ENCODE data around the gene GGT6.
"Not testable (repeated sequence)": the region's sequence is repeated elsewhere in the genome, so short reads cannot be mapped to it uniquely, and the experiment has no call there.

GGT6 gene

DNA sequence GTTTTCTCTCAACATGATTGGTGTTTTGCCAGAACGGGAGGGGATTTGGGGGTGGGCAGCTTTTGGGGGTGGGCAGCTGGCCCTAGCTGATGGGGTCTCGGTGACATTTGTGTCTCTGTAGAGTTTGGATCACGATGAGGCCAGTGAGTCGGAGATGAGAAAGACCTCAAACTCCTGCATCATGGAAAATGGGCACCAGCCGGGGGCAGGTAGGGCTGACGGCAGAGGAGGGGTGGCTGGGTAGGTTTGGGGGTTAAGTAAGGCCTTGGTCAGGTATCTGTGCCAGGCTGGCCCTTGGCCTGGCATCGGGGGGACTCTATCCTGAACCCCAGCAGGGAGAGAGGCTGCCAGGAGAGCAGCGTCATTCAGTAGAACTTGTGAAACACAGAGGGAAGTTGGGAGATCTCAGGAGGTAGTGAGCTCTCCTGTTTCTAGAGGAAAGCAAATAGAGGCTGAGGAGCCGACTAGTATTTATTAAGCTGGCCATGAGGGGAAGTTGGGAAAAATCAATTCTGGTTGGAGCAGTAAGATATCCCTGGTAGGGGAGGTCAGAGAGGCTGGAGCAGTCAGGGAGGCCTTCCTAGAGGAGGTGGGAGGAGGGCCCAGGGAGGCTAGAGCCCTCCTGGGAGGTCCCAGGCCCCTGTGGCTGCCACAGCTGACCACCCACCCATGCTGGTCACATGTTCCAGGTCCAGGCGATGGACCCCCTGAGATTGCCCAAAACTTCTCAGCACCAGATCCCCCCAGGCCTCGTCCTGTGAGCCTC is 32.0 kb upstream of the GGT6 start:
- no peaks in the 10 kb centered on the region for H3K4me1 ChIP-seq (ENCODE audit: control insufficient read depth, insufficient read depth, low read length)
- WGBS, 2 experiments = 94% methylated on average over 11 of the region's 11 CpGs
- H3K9me3 ChIP-seq (ENCODE audit: control insufficient read depth, low read length) = no peaks in the 10 kb centered on the region
- H3K36me3 ChIP-seq (ENCODE audit: control insufficient read depth, insufficient read depth, low read length) = no peaks in the 10 kb centered on the region
- no peak overlapping the region for H3K27ac ChIP-seq (ENCODE audit: insufficient read depth, low read depth, low read length, poor library complexity, severe bottlenecking)
- H3K4me3 ChIP-seq (ENCODE audit: insufficient read depth, low read depth, low read length) = no peak overlapping the region
- H3K27me3 ChIP-seq (ENCODE audit: control insufficient read depth, insufficient read depth, low read length, poor library complexity, severe bottlenecking) = no peaks in the 10 kb centered on the region

DNA sequence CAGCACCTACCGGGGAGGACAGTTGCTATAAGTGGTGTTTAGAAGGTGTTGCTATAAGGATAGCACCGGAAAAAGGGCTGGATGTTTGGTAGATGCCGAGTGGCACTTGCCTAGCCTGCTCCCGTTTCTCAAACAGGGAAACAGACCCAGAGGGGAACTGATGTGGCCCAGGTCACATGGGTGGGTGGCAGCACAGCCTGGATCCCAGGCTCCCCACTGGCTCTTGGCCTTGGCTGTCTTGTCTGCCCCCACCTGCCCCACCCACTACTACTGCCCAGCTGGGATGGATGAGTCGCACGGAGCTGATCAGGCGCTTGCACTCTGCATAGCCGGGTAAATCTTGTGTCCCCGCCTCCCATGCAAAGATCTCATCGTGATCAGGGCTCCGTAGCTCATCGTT is 31.2 kb upstream of the GGT6 start:
- Histone ChIP-seq H3K9me3 (ENCODE audit: control insufficient read depth, low read length) (no peaks in the 10 kb centered on the region), H3K4me1 (ENCODE audit: control insufficient read depth, insufficient read depth, low read length) (no peaks in the 10 kb centered on the region)

DNA sequence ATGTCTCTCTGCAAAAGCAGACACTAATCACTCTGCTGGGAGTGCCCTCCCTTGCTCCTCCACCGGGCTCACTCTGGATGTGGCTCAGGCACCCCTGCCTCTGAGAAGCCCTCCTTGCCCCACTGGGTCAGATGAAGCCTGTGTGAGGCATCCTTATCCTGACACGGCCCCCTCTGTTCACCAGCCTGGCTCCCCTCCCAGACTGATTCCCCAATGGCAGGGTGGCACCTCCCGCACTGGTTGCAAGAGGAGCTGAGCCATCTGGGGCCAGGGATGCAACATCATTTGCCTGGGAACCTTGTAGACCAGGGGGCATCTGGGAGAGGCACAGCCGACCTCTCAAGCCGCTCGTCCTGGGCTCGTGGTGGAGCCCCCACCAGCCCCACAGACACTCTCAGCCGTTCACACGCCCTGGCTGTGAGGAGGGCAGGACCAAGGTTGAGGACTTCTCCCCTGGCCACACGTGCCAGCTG is 30.6 kb upstream of the GGT6 start:
- WGBS, 2 experiments = 89 to 90% methylated on average over 10 of the region's 10 CpGs
- Histone ChIP-seq H3K9me3 (ENCODE audit: control insufficient read depth, low read length) (no peaks in the 10 kb centered on the region), H3K27me3 (ENCODE audit: control insufficient read depth, insufficient read depth, low read length, poor library complexity, severe bottlenecking) (peaks cover 6% of the 10 kb centered on the region), H3K4me1 (ENCODE audit: control insufficient read depth, insufficient read depth, low read length) (no peaks in the 10 kb centered on the region), H3K27ac (ENCODE audit: insufficient read depth, low read depth, low read length, poor library complexity, severe bottlenecking) (no peak overlapping the region), H3K4me3 (ENCODE audit: insufficient read depth, low read depth, low read length) (no peak overlapping the region), H3K36me3 (ENCODE audit: control insufficient read depth, insufficient read depth, low read length) (no peaks in the 10 kb centered on the region)

More for the DNA sequence above, 31.2 kb upstream of the GGT6 start:
- no peaks in the 10 kb centered on the region for H3K36me3 ChIP-seq (ENCODE audit: control insufficient read depth, insufficient read depth, low read length)
- no peak overlapping the region for H3K4me3 ChIP-seq (ENCODE audit: insufficient read depth, low read depth, low read length)
- 76 to 82% methylated on average over 12 of the region's 12 CpGs for WGBS, 2 experiments
- H3K27ac ChIP-seq (ENCODE audit: insufficient read depth, low read depth, low read length, poor library complexity, severe bottlenecking) = no peak overlapping the region
- peaks cover 1% of the 10 kb centered on the region for H3K27me3 ChIP-seq (ENCODE audit: control insufficient read depth, insufficient read depth, low read length, poor library complexity, severe bottlenecking)

- not testable (repeated sequence) for H3K36me3 ChIP-seq (ENCODE audit: control insufficient read depth, insufficient read depth, low read length); H3K9me3 ChIP-seq (ENCODE audit: control insufficient read depth, low read length); H3K27ac ChIP-seq (ENCODE audit: insufficient read depth, low read depth, low read length, poor library complexity, severe bottlenecking); H3K4me1 ChIP-seq (ENCODE audit: control insufficient read depth, insufficient read depth, low read length); H3K4me3 ChIP-seq (ENCODE audit: insufficient read depth, low read depth, low read length)
- peaks cover 16% of the 10 kb centered on the region for H3K27me3 ChIP-seq (ENCODE audit: control insufficient read depth, insufficient read depth, low read length, poor library complexity, severe bottlenecking)
- WGBS, 2 experiments = 87 to 96% methylated on average over 10 to 11 of the region's 11 CpGs
These were observed 29.7 kb upstream of the GGT6 start for GRCh38 chr17:4590042-4590441.

DNA sequence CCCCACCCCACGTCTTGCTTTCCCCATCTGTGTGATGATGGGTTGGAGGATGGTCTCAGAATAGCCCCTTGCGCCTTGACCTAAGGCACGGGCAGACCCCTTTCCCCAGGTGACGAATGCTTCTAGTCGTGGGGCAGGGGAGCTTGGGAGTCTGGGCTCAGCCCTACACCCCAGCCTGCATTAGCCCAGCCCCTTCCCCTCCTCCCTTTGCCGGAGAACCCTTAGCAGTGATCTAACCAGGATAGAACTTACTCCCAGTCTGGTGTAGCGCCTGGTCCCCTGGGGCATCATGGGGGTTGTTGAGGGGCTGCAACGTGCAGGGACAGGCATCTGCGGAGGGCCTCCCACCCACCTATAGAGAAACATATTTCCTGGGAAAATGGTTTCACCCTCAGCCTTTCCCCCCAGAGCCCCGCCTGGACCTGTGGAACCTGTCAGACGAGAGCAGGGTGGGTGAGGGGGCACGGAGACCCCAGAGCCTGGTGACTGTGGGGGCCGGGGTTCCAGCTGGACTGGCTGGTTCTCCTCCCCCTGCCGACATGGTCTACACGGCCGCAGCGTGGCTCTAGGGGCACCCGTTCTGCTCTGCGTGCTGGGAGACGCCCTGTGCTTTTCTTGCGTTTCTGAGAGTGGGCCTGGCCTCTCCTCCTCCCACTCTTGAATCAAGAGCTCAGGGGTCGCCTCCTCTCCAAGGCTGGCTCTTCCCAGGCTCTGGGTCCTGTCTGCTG is 28.7 kb upstream of the GGT6 start:
- Histone ChIP-seq H3K27ac (ENCODE audit: insufficient read depth, low read depth, low read length, poor library complexity, severe bottlenecking) (no peak overlapping the region), H3K36me3 (ENCODE audit: control insufficient read depth, insufficient read depth, low read length) (no peaks in the 10 kb centered on the region), H3K4me1 (ENCODE audit: control insufficient read depth, insufficient read depth, low read length) (peaks cover 6% of the 10 kb centered on the region), H3K9me3 (ENCODE audit: control insufficient read depth, low read length) (no peaks in the 10 kb centered on the region), H3K4me3 (ENCODE audit: insufficient read depth, low read depth, low read length) (no peak overlapping the region), H3K27me3 (ENCODE audit: control insufficient read depth, insufficient read depth, low read length, poor library complexity, severe bottlenecking) (peaks cover 26% of the 10 kb centered on the region)
- 87 to 89% methylated on average over 22 of the region's 22 CpGs for WGBS, 2 experiments

DNA sequence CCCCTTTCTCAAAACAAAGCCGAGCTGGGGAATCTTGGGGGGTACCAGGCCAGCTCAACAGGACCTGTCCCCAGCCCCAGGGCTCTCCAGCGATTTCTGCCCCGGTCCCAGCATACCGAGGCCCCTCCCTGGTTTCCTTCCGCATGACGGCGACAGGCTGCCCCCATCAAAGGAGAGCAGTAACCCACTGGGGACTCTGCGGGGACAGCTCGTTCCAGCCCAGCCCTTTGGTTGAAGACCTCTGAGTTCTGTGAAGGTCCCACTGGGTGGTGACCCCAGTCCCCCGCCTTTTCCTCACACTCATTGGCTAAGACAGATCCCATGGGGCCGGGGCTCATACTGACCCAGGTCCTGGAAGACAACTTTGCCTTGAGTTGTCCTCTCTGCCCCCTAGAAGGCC is 28.0 kb upstream of the GGT6 start:
- Histone ChIP-seq H3K36me3 (ENCODE audit: control insufficient read depth, insufficient read depth, low read length) (no peaks in the 10 kb centered on the region), H3K9me3 (ENCODE audit: control insufficient read depth, low read length) (no peaks in the 10 kb centered on the region), H3K27me3 (ENCODE audit: control insufficient read depth, insufficient read depth, low read length, poor library complexity, severe bottlenecking) (peaks cover 33% of the 10 kb centered on the region), H3K27ac (ENCODE audit: insufficient read depth, low read depth, low read length, poor library complexity, severe bottlenecking) (no peak overlapping the region), H3K4me1 (ENCODE audit: control insufficient read depth, insufficient read depth, low read length) (peaks cover 13% of the 10 kb centered on the region), H3K4me3 (ENCODE audit: insufficient read depth, low read depth, low read length) (no peak overlapping the region)
- 84 to 86% methylated on average over 11 of the region's 11 CpGs for WGBS, 2 experiments

- peaks cover 39% of the 10 kb centered on the region for H3K27me3 ChIP-seq (ENCODE audit: control insufficient read depth, insufficient read depth, low read length, poor library complexity, severe bottlenecking)
- WGBS, 2 experiments = 90 to 92% methylated on average over 9 of the region's 9 CpGs
- no peak overlapping the region for H3K4me3 ChIP-seq (ENCODE audit: insufficient read depth, low read depth, low read length)
- H3K9me3 ChIP-seq (ENCODE audit: control insufficient read depth, low read length) = no peaks in the 10 kb centered on the region
- no peaks in the 10 kb centered on the region for H3K36me3 ChIP-seq (ENCODE audit: control insufficient read depth, insufficient read depth, low read length)
- peaks cover 18% of the 10 kb centered on the region for H3K4me1 ChIP-seq (ENCODE audit: control insufficient read depth, insufficient read depth, low read length)
- H3K27ac ChIP-seq (ENCODE audit: insufficient read depth, low read depth, low read length, poor library complexity, severe bottlenecking) = no peak overlapping the region
These were observed 27.4 kb upstream of the GGT6 start for GRCh38 chr17:4587803-4588202.

DNA sequence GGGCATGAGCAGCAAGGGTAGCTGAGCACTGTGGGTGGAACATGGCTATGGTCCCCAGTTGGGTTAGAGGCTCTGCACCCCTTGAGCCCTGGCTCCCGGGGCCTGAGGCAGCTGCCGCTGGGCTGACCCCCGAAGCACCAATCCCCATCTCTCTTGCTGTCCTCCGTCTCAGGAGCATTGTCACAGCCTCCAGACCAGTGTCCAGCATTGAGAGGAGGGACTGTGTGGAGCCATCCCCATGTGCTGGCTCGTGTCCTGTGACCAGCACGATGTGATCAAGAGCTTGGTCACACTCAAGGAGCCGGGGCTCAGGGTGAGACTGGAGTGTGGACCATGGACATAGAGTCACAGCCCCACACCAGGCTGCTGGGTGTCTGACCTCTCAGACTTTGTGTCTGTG is 26.8 kb upstream of the GGT6 start:
- H3K4me1 ChIP-seq (ENCODE audit: control insufficient read depth, insufficient read depth, low read length) = peaks cover 25% of the 10 kb centered on the region
- H3K9me3 ChIP-seq (ENCODE audit: control insufficient read depth, low read length) = no peaks in the 10 kb centered on the region
- no peak overlapping the region for H3K27ac ChIP-seq (ENCODE audit: insufficient read depth, low read depth, low read length, poor library complexity, severe bottlenecking)
- peaks cover 40% of the 10 kb centered on the region for H3K27me3 ChIP-seq (ENCODE audit: control insufficient read depth, insufficient read depth, low read length, poor library complexity, severe bottlenecking)
- no peak overlapping the region for H3K4me3 ChIP-seq (ENCODE audit: insufficient read depth, low read depth, low read length)
- no peaks in the 10 kb centered on the region for H3K36me3 ChIP-seq (ENCODE audit: control insufficient read depth, insufficient read depth, low read length)
- 93 to 99% methylated on average over 7 of the region's 7 CpGs for WGBS, 2 experiments

DNA sequence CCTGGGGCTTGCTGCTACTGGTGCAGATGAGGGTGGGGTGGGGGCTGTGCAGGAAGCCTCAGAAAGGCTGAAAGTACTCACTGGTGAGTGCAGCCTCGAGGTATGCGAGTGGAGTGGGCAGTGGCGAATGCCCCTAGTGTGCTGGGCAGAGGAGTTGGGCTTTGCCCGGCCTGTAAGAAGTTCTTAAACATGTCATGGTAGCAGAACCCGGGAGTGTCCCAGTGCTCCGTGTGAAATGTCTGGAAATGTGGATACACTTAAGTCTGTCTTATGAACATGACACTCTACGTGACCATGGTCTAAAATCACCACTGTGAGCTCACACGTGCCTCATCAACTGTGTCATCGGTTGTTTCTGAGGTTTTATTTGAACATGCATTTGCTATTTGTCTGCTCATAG is 25.7 kb upstream of the GGT6 start:
- peaks cover 28% of the 10 kb centered on the region for H3K4me1 ChIP-seq (ENCODE audit: control insufficient read depth, insufficient read depth, low read length)
- H3K4me3 ChIP-seq (ENCODE audit: insufficient read depth, low read depth, low read length) = no peak overlapping the region
- H3K27me3 ChIP-seq (ENCODE audit: control insufficient read depth, insufficient read depth, low read length, poor library complexity, severe bottlenecking) = peaks cover 40% of the 10 kb centered on the region
- H3K36me3 ChIP-seq (ENCODE audit: control insufficient read depth, insufficient read depth, low read length) = no peaks in the 10 kb centered on the region
- H3K9me3 ChIP-seq (ENCODE audit: control insufficient read depth, low read length) = no peaks in the 10 kb centered on the region
- no peak overlapping the region for H3K27ac ChIP-seq (ENCODE audit: insufficient read depth, low read depth, low read length, poor library complexity, severe bottlenecking)
- WGBS, 2 experiments = 94 to 95% methylated on average over 9 of the region's 9 CpGs

- H3K27me3 ChIP-seq (ENCODE audit: control insufficient read depth, insufficient read depth, low read length, poor library complexity, severe bottlenecking) = peaks cover 40% of the 10 kb centered on the region
- peaks cover 28% of the 10 kb centered on the region for H3K4me1 ChIP-seq (ENCODE audit: control insufficient read depth, insufficient read depth, low read length)
- H3K27ac ChIP-seq (ENCODE audit: insufficient read depth, low read depth, low read length, poor library complexity, severe bottlenecking) = no peak overlapping the region
- whole genome bisulfite sequencing, 2 experiments = 69 to 75% methylated on average over 7 of the region's 7 CpGs
- no peak overlapping the region for H3K4me3 ChIP-seq (ENCODE audit: insufficient read depth, low read depth, low read length)
- no peaks in the 10 kb centered on the region for H3K36me3 ChIP-seq (ENCODE audit: control insufficient read depth, insufficient read depth, low read length)
- no peaks in the 10 kb centered on the region for H3K9me3 ChIP-seq (ENCODE audit: control insufficient read depth, low read length)
These were observed 25.2 kb upstream of the GGT6 start for GRCh38 chr17:4585638-4585994.
